ENCODE measurements around the gene EPN1.

DNA sequence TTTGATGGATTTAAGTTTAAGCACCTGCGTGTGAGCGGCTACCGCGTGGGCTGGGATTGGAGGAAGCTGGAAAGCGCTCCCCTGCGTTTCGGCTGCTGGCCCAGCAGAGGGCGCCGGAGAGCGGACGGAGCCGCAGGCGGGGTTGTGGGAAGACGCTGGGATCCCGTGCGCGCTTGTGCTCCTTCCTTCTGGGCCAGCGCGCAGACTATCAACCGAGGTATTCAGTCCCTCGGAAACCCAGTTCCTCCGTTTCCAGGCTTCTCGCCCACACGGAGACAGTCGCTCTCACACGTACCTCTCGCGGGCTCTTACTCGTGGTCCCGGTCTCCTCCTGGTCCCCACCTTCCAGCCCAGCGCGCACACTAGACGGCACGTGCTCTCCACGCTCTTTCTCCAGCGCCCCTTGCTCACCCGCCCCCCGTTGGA is 28.8 kb downstream of the EPN1 start:
- TF ChIP-seq, protein P1, sequence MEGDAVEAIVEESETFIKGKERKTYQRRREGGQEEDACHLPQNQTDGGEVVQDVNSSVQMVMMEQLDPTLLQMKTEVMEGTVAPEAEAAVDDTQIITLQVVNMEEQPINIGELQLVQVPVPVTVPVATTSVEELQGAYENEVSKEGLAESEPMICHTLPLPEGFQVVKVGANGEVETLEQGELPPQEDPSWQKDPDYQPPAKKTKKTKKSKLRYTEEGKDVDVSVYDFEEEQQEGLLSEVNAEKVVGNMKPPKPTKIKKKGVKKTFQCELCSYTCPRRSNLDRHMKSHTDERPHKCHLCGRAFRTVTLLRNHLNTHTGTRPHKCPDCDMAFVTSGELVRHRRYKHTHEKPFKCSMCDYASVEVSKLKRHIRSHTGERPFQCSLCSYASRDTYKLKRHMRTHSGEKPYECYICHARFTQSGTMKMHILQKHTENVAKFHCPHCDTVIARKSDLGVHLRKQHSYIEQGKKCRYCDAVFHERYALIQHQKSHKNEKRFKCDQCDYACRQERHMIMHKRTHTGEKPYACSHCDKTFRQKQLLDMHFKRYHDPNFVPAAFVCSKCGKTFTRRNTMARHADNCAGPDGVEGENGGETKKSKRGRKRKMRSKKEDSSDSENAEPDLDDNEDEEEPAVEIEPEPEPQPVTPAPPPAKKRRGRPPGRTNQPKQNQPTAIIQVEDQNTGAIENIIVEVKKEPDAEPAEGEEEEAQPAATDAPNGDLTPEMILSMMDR (IDR thresholded peaks at IDR 0.05), result peak in 3 of 4 experiments; percentile 58 to 87 (median 70)
- no peak for TF ChIP-seq POLR2A (IDR thresholded peaks at IDR 0.05)
- no peak for TF ChIP-seq POLR2AphosphoS5 (IDR thresholded peaks at IDR 0.05)
- no peak for TF ChIP-seq EP300 (IDR thresholded peaks at IDR 0.05)
